ENCODE measurements around the gene ATG2A.
A peak's percentile ranks its signal among the peaks of the same experiment; 100 is the strongest.

The ATG2A gene

GRCh38 chr11:64883575-64883974 lies 33.4 kb downstream of the ATG2A start:
- DNase-seq, result no peak

GRCh38 chr11:64882243-64882642 lies 34.8 kb downstream of the ATG2A start:
- DNase-seq, result no peak

- no peak for DNase-seq
These were observed 35.5 kb downstream of the ATG2A start for GRCh38 chr11:64881476-64881875.

GRCh38 chr11:64880240-64881001 lies 36.6 kb downstream of the ATG2A start:
- peak; percentile 60 to 88 (median 67) for DNase-seq

- peak; percentile 93 to 98 (median 97) for DNase-seq
These were observed 37.6 kb downstream of the ATG2A start for GRCh38 chr11:64879244-64879900.

- peak; percentile 99 to 100 (median 100) for DNase-seq
These were observed 38.3 kb downstream of the ATG2A start, which contains the start of gene EHD1 for GRCh38 chr11:64878494-64879243. Gene EHD1 (minus strand): TSS chr11:64878621. CDS start chr11:64878464, 157 bp downstream.

GRCh38 chr11:64878223-64878493 lies 38.9 kb downstream of the ATG2A start:
- DNase-seq, result no peak

- peak; percentile 67 to 75 (median 74) for DNase-seq
These were observed 39.4 kb downstream of the ATG2A start for GRCh38 chr11:64877390-64878222.

GRCh38 chr11:64876835-64877341 lies 40.1 kb downstream of the ATG2A start:
- no peak for DNase-seq

- DNase-seq, result no peak
These were observed 40.7 kb downstream of the ATG2A start for GRCh38 chr11:64876229-64876750.

GRCh38 chr11:64875369-64876228 lies 41.4 kb downstream of the ATG2A start:
- no peak for DNase-seq

GRCh38 chr11:64874308-64875240 lies 42.4 kb downstream of the ATG2A start:
- DNase-seq, result peak in 2 of 3 donors; percentile 40 to 57

GRCh38 chr11:64872790-64873488 lies 44.1 kb downstream of the ATG2A start:
- DNase-seq, result no peak

GRCh38 chr11:64871492-64871891 lies 45.5 kb downstream of the ATG2A start:
- no peak for DNase-seq

GRCh38 chr11:64870893-64871466 lies 46.0 kb downstream of the ATG2A start:
- no peak for DNase-seq

- DNase-seq, result peak; percentile 96 to 98 (median 97)
These were observed 46.7 kb downstream of the ATG2A start for GRCh38 chr11:64870176-64870892.

- no peak for DNase-seq
These were observed 47.3 kb downstream of the ATG2A start for GRCh38 chr11:64869571-64870175.
